ENCODE results near the gene PRKCB.

PRKCB gene

DNA sequence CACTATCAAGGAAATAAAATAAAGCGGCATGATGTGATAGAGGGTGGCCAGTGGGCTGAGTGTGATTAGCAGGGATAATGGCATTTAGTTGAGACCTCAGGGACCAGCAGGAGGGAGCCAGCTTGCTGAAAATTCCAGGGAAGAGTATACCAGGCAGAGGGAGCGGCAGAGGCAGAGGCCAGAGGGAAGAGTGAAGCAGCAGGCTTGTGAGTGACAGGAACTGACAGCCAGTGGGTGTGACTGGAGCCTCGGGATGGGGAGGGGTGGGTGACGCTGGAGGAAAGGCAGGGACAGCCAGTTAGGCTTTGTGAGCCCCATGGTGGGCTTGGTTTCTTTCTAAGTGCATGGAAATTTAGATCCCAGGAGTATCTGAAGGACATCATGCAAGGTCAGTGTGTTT lies 210.7 kb downstream of the PRKCB start:
- no peak for DNase-seq (ENCODE audit: low spot score)

DNA sequence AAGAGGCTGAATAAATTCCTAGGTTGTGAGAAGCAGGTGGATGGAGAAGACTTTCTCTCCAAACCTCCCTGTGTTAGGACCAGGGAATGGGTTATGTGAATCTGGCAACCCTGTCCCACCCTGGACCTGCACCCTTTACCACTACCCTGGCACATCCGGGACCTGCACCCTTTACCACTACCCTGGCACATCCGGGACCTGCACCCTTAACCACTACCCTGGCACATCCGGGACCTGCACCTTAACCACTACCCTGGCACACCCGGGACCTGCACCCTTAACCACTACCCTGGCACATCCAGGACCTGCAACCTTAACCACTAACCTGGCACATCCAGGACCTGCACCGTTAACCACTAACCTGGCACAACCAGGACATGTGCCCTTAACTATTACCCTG lies 213.3 kb downstream of the PRKCB start:
- DNase-seq (ENCODE audit: low spot score) = no peak

DNA sequence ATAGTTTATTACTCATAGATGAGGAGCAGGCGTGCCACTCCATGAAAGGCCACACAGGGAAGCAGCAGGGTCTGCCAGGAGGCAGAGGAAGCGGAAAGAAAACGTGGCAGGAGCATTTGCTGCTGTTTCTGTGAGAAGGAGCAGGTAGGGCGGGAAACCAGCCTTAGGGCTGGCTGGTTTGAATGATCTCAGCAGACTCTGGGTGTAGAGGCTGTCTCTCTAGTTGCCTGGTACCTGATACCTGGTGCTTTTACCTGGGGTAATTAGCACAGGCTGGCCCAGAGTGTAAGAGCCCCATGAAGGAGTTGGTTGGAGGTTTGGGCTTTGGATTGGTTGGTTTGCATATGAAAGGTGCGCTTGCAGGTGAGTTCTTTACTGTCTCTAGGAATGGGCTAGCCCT lies 215.3 kb downstream of the PRKCB start:
- no peak for DNase-seq (ENCODE audit: low spot score)

DNA sequence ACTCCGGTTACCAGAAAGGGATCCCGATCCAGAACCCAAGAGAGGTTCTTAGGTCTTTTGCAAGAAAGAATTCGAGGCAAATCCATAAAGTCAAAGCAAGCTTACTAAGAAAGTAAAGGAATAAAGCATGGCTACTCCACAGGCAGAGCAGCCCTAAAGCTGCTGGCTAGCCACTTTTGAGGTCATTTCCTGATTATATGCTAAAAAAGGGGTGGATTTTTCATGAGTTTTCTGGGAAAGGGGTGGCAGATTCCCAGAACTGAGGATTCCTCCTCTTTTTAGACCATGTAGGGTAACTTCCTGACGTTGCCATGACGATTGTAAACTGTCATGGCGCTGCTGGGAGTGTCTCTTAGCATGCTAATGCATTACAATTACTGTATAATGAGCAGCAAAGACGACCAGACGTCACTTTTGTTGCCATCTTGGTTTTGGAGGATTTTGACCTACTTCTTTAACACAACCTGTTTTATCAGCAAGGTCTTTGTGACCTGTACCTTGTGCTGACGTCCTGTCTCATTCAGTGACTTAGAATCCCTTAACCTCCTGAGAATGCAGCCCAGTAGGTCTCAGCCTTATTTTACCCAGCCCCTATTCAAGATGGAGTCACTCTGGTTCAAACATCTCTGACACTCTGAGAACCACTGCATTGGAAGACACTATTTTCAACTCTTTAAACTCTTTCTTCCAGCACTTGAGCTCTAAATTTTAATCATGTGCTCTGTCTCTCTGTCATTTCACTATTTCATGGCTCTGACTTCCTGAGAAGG lies 216.7 kb downstream of the PRKCB start:
- no peak for DNase-seq (ENCODE audit: low spot score)

DNA sequence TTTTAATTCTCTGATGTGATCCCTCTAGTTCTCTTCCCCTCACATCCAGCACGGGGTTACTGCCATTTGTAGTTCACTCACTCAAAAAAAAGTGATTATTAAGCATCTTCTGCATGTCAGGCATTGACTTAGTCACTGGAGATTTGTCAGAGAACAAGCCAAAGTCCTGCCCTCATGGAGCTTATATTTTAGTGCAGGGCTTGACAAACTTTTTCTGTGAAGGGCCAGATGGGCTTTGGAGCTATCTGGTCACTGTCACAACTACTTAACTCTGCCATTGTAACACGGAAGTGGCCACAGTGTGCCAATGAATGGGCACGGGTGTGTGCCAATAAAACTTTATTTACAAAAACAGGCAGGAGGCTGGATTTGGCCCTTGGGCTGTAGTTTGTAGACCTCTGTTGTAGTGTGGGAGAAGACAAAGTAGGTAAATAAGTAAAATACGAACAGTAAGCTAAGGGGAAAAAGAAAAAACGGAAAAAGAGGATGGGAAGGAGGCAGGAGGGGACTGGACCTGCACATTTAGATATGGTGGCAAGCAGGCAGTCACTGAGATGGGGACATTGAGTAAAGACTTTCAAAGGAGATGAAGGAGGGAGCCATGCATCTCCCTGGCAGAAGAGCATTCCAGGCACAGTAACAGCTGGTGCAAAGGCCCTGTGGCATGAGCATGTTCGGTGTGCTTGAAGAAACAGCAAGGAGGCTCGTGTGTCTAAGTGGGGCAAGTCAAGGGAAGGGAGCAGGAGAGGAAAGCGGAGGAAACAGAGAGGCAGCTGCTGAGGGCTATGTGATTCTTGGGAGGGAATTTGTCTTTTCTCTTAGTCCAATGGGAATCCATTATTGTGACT lies 217.5 kb downstream of the PRKCB start:
- DNase-seq (ENCODE audit: low spot score) = no peak

DNA sequence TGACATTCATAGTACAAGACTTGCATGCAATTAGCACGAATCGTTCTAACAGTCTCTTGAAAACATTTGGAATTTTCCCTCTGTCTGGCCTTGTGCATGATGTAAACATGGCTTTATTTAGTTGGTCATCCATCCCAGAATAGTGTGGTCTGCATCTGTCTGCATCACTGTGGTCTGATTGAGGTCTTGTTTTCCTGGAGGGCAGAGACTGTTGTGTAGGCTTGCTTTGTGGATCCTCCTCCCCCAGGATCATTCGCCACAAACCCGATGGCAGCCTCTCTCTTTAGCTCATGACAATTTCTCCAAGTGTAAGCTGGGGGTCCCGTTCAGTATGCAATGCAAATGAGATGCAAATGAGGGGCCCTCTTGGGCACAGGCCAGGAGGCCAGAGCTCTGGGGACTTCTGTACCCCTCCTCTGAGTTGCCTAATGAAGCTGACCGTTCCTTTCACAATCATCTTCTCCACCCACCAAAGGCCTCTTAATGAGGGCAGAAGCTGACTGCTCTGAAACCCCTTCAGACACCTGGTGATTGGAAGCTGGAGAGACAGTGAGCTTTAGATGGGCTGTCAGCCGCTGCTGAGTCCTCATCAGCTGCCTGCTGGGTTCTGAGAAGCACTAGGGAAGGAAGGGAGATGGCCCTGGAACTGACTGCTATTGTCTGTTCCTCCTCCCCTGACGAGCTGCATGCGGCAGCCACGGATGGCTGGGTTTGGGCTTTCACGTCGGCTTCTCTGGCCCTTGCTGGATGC lies 219.1 kb downstream of the PRKCB start:
- no peak for DNase-seq (ENCODE audit: low spot score)

DNA sequence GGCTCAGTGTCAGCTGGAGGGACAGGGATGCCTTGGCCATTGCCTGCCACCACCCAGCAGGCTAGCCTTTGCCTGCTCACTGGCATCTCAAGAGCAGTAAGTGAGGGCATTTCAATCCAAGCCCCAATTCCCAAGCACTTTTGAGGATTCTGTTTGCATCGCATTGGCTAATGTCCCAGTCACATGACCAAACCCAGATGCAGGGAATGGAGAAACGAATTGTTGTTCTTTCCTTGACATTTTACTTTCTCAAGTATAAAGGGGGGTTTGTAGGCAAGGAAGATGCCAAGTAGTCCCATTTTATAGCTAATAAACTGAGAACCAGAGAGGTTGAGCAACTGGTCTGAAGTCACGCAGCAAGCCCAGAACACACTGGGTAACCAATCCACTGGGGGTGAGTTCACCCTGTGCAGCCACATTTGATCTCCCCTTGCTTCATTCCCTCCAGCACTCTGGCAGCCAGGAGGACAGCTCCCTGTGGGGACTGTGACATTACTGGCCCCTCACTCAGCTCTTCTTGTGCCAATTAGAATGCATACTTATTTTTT lies 226.6 kb downstream of the PRKCB start:
- DNase-seq (ENCODE audit: low spot score) = no peak

DNA sequence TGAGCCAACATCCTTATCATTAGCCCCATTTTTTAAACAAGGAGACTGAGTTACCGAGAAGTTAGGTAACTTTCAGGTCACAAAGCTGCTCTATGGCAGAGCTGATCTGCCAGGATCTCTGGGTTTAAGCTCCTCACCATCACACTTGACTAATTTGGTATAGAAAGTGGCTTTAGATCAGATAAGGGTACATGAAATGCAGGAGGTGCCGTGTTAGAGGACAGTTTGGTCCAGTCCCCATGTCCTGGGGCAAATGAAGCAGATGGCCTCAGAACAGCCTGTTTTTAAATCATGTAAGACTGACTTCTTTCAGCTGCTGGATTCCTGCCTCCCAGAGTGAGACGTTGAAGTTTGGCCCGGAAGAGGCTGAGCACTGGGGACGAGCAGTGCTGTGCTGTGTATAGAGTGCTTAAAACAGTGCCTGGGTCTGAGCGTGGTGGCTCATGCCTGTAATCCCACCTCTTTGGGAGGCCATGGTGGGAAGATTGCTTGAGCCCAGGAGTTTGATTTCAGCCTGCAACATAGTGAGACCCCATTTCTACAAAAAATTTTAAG lies 233.3 kb downstream of the PRKCB start:
- DNase-seq (ENCODE audit: low spot score) = no peak

DNA sequence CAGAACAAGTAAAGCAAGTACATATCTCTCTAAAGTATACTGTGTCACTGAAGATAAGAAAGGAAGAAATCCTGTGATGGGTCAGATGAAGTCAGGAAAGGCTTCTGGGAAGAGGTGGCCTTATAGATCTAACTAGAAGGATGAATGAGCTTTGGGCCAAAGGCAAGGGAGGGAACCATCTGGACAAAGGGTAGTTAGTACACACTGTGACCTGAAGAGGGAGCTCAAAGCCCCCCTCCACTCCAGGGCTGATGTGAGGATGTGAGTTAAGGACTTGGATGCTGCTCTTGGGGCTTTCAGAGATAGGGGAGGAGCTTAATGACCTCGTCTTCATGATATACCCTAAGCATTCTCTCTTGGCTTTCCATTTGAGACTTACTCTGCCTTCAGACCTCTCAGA lies 235.1 kb downstream of the PRKCB start:
- DNase-seq (ENCODE audit: low spot score) = no peak

DNA sequence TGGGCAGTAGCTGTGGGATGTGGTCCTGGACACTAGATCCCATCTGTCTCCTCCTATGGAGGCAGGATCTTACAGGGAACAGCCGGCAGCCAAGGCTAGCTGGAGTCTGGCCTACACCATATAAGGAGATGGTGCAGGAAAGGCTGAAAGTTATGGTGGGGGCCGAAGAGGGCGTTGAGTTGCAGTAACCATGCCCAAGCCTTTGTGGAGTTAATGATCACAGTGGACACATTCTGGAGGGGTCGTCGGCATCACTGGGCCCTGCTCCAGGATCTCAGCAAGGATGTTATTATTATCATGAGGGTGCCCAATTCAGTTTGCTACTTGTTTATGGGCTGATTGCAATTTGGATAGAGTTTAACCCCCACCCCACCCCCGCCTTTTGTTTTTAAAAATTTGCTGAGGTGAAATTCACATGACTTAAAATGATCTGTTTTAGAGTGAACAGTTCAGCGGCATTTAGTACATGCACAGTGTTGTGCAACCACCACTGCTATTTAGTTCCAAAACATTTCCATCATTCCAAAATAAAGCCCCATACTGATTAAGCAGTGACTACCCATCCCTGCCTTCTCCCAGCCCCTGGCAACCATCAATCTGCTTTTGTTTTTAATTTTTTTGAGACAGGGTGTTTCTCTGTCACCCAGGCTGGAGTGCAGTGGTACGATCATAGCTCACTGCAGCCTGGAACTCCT lies 236.0 kb downstream of the PRKCB start:
- no peak for DNase-seq (ENCODE audit: low spot score)

DNA sequence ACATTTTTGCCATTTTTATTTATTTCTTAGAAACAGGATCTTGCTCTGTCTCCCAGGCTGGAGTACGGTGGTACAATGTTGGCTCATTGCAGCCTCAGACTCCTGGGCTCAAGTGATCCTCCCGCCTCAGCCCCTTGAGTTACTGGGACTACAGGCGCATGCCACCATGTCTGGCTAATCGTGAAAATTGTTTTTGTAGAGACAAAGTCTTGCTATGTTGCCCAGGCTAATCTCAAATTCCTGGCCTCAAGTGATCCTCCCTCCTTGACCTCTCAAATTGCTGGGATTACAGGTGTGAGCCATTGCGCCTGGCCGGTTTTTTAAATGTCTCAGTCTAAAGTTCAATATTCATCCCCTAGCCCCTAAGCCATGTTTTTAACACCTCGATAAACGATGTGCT lies 237.5 kb downstream of the PRKCB start:
- no peak for DNase-seq (ENCODE audit: low spot score)

DNA sequence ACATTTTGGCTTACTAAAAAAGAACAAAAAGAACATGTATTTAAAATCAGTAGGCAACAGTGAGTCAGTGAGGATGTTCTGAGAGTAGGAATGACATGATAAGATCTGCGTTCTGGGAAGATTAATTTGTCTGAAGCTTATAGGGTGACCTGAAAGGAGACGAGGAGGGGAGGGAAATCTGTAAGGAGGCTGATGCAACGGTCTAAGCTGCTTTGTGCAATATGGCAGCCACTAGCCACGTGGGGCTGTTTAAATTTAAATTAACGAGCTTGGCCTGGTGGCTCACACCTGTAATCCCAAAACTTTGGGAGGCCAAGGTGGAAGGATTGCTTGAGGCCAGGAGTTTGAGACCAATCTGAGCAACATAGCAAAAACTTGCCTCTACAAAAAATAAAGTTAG lies 238.8 kb downstream of the PRKCB start:
- DNase-seq (ENCODE audit: low spot score) = no peak

DNA sequence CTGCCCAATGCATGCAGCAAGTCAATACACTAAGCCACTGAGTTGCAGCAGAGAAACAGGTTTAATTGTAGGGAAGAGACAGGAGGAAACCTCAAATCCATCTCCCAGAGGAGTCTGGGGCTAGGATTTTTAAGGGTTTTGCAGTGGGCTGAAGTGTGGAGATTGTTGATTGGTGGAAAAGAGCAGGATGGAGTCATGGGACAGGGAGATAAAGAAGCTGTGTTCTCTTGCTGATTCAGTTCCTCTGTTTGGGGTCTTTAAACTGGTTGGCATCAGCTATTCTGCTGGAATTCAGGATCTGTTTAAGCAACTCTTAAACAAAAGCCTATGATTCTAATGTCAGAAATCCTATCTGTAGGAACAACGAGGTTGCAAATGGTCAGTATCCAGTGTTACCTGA lies 239.5 kb downstream of the PRKCB start:
- DNase-seq (ENCODE audit: low spot score) = no peak

DNA sequence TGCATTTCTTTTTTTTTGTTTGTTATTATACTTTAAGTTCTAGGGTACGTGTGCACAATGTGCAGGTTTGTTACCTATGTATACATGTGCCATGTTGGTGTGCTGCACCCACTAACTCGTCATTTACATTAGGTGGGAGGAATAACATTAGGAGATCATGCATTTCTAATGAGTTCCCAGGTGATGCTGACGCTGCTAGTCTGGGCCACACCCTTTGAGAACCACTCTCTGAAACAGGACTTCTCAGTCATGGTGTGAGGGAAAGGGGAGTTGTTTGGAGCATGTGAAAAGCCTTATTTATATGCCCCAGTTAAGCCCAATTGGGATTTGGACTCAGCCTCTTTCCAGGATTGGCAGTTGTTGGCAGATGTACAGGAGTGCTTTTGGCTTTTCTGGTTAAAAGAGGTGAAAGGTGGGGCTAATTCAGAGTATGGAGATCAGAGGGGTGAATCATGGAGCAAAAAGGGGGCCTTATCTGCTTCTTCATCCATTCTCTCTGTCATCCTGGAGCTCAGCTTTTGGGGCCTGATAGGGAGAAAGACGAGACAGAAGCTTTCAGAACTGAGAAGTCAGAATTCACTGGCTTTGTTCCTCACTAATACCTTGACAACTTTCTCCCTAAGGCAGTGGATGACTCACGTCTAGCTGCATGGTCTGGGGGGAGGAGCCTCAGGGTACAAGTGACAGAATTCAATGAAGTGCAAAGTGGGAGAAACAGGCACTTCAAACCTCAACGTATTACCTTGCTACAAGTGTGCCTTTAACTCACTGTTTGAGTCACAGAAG lies 240.3 kb downstream of the PRKCB start:
- DNase-seq (ENCODE audit: low spot score) = no peak

DNA sequence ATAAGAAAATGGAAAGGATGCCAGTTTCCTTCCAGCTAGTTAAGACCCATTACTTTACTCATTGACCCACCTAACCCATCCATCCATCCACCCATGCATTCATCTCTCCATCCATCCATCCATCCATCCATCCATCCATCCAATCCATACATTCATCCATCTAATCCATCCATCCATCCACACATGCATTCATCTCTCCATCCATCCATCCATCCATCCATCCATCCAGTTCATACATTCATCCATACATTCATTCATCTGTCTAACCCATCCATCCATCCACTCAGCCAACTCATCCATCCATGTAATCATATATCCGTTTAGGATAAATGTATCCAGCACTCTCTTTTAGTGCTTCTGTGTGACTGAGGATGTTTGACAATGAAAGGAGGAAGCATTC lies 241.5 kb downstream of the PRKCB start:
- no peak for DNase-seq (ENCODE audit: low spot score)

DNA sequence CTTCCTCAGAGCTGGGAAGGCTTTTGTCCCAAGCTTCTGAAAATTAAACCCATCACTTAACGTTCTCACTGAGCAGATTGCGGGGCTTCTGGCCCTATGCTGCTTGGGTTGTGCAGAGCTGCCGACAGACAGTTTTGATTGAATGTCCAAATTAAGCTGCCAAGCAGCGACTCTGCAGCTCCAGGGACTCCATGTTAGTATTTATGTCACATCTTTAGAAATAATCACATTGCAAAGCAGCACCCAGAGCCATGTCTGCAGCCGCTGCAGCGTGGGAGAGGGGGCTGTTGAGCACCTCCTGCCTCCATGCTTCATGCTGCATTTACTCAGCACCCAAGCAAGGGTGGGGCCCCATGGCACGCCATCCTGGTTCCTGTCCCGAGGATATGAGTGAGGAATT lies 242.2 kb downstream of the PRKCB start:
- DNase-seq (ENCODE audit: low spot score) = no peak

DNA sequence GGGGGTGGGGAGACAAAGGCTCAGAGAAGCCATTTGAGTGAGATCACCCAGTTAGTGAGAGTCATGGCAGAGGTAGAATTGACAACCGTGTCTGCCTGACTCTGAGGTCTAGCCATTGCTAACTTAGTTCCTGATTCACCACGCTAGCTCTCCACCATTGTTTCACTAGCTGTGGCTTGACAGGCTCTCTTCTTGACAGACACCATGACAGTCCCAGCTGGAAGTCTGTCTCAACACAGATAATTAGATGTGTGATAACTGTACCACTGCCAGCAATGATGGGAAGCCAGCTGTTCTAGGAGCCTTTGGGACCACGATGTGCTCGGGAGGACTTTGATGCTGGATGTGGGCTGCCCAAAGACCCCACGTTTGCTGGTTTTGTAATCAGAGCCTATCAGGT lies 249.9 kb downstream of the PRKCB start:
- DNase-seq (ENCODE audit: low spot score) = no peak

DNA sequence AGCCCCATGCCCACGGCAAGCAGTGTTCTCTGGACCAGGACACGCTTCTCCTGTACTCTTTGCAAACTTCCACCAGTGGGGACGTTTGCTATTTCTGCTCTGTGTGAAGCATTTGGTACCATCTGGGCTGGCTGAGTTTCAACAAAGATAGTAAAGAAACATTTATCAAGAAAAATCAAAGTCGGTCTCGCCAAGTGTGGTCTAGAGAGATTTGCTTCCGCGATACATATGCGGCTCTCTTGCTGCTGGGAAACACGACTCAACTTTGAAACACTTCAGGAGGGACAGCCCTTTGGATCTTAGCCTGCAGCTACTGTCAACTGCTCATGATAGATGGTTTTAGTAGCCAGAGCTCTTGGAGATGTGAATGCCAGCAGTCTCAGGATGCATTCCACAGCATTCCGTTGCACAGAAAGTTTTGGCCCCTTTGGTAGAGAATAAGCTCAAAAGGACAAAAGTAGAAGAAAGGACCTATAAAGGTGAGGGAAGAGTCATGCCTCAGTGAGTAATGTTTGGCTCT lies 252.2 kb downstream of the PRKCB start:
- DNase-seq (ENCODE audit: low spot score) = no peak

DNA sequence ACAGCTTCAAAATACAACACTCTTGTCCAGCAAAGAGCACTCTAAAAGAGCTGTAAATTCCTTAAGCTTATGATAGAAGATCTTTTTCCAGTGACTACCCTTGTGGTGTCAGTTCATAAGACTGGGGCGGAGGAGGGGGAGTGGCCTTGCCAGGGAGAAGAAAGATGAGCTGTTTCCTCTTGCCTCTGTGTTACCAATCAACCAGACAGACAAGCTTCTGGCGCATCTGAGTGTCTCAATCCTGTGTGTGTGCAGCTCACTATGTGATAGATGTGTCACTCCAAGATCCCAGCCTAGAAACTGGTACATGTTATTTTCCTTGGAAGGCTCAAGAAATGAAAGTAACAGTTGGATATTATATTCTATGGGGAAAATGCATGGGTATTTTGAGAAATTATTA lies 253.0 kb downstream of the PRKCB start:
- no peak for DNase-seq (ENCODE audit: low spot score)

DNA sequence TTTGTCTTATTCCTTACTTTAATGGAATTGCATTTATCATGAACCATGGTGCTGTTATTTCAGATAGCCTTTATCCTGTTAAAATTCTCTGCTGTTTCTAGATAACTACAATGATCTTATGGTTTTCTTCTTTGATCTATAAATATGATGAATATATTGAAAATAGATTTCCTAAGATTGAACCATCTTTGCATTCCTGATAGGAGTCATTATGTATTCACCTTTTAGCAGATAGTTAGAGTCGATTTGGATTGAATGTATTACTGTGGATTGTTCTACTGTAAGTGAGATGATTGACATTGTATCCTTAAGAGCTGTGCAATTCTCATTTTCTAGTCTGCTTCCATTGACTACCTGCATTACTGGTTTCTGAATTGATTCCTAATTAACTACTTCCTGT lies 255.3 kb downstream of the PRKCB start:
- DNase-seq (ENCODE audit: low spot score) = no peak

DNA sequence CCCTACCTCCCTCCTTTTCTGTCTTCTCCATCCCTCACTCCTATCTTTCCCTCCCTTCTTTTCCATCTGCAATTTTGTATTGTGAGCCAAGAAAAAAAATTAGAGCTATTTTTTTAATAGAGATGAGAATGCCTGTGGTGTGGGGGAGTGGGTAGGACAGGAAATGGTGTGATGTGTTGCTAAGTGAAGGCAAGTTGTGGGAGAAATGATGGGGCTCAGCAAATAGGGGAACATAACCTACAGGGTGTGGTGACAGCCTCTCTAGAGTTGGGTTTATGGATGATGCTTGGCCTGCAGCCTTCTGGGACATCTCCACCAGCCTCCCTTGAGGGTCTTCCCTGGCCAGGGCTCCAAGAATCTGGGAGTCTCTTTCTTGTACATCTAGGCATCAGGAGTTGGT lies 257.3 kb downstream of the PRKCB start:
- no peak for DNase-seq (ENCODE audit: low spot score)
